ACC112 (cell line): Measurements from ENCODE around the gene PHF20.
A peak's percentile ranks its signal among the peaks of the same experiment; 100 is the strongest.
"Not testable (repeated sequence)": the region's sequence is repeated elsewhere in the genome, so short reads cannot be mapped to it uniquely, and the experiment has no call there.

Experiments used
- H2AFZ ChIP-seq: fragments of 200-600 bp; sonication (generic); one replicate; pipeline ENCODE4 v1.6.0; 2017; ENCODE audit warnings: antibody characterized with exemption, low read length; ENCODE audit not compliant: unreplicated experiment
- H3K27ac ChIP-seq: fragments of 200-600 bp; sonication (generic); 2 replicates; pipeline ENCODE4 v1.5.1; 2014; ENCODE audit warnings: low read depth, mild to moderate bottlenecking, antibody characterized with exemption, low read length, moderate library complexity
- H3K27me3 ChIP-seq: fragments of 200-600 bp; sonication (generic); 2 replicates; pipeline ENCODE4 v1.6.1; 2014; ENCODE audit warnings: mild to moderate bottlenecking, antibody characterized with exemption, low read length, moderate library complexity, mixed read lengths; ENCODE audit not compliant: insufficient read depth
- H3K36me3 ChIP-seq: fragments of 200-600 bp; sonication (generic); 2 replicates; pipeline ENCODE4 v1.6.1; 2016; ENCODE audit warnings: mild to moderate bottlenecking, antibody characterized with exemption, low read length, moderate library complexity, mixed read lengths; ENCODE audit not compliant: insufficient read depth
- H3K4me1 ChIP-seq: fragments of 200-600 bp; sonication (generic); one replicate; pipeline ENCODE4 v1.6.1; 2016; ENCODE audit warnings: low read length, mixed read lengths; ENCODE audit not compliant: insufficient read depth, unreplicated experiment, control insufficient read depth
- H3K4me3 ChIP-seq: fragments of 200-600 bp; sonication (generic); 2 replicates; pipeline ENCODE4 v1.5.1; 2014; ENCODE audit warnings: mild to moderate bottlenecking, low read depth, low read length
- H3K79me2 ChIP-seq: fragments of 200-600 bp; sonication (generic); one replicate; pipeline ENCODE4 v1.6.0; 2016; ENCODE audit warnings: low read length; ENCODE audit not compliant: control insufficient read depth, unreplicated experiment, insufficient read depth

PHF20 gene

GRCh38 chr20:35885212-35885611, 113.4 kb downstream of the PHF20 start:
- no peaks in the 10 kb centered on the region for H3K36me3 ChIP-seq
- H2AFZ ChIP-seq: no peak overlapping the region
- H3K4me1 ChIP-seq: peaks cover 32% of the 10 kb centered on the region
- no peaks in the 10 kb centered on the region for H3K27me3 ChIP-seq
- peaks cover 13% of the 10 kb centered on the region for H3K79me2 ChIP-seq
- no peak overlapping the region for H3K4me3 ChIP-seq
- H3K27ac ChIP-seq: peak overlapping the region; percentile 94

DNA sequence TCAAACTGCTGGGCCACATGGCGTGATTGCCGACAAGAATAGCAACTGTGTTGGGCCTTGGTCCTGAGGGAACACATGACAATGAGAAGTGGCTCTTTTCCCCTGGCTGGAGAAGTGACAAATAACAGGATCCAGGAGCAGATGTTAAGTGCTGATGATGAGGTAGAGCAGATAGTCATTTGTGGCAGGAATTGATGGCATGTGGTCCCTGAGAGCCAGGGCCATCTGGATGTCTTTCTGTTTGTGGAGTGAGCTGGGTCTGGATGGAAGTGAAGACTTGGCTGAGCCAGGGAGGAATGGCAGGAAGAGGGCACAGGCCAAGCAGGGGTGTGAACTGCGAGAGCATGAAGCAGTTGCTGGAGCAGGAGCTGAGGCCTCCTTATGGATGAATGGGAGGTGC, 114.7 kb downstream of the PHF20 start:
- H3K79me2 ChIP-seq: peaks cover 12% of the 10 kb centered on the region
- peaks cover 30% of the 10 kb centered on the region for H3K4me1 ChIP-seq
- no peaks in the 10 kb centered on the region for H3K27me3 ChIP-seq
- no peak overlapping the region for H3K4me3 ChIP-seq
- H3K36me3 ChIP-seq: no peaks in the 10 kb centered on the region
- no peak overlapping the region for H3K27ac ChIP-seq
- H2AFZ ChIP-seq: no peak overlapping the region

DNA sequence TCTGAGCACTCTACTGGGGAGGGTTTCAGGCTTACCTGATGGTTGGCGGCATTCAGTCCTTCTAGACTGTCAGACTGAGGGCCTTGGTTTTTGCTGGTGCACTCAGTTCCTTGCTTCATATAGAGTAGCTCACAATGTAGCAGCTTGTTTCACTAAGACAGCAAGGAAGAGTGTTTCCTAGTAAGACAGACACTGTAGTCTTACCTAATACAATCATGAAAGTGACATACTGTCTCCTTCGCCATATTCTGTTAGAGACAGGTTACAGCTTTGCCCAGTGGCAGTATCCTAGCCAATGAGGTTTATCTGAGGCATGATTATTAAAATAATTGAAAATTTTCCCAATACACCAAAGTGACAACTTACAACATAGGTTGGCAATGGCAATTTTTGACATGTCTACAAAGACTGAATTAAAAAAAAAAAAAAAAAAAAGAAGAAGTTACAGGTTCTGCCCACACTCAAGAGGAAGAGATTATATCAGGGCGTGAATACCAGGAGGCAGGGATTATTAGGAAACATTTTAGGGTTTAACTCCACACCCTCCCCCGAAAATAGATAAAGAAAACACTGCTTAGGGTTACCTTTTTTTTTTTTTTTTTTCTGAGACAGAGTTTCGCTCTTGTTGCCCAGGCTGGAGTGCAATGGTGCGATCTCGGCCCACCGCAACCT, 115.7 kb downstream of the PHF20 start:
- no peak overlapping the region for H3K4me3 ChIP-seq
- peaks cover 12% of the 10 kb centered on the region for H3K79me2 ChIP-seq
- H3K4me1 ChIP-seq: peaks cover 20% of the 10 kb centered on the region
- H3K27me3 ChIP-seq: no peaks in the 10 kb centered on the region
- H3K27ac ChIP-seq: no peak overlapping the region
- no peak overlapping the region for H2AFZ ChIP-seq
- no peaks in the 10 kb centered on the region for H3K36me3 ChIP-seq

- Histone ChIP-seq H3K27ac (no peak overlapping the region), H3K36me3 (no peaks in the 10 kb centered on the region), H3K79me2 (peaks cover 12% of the 10 kb centered on the region), H3K4me3 (no peak overlapping the region), H3K4me1 (peaks cover 10% of the 10 kb centered on the region), H3K27me3 (no peaks in the 10 kb centered on the region), H2AFZ (no peak overlapping the region)
Observed at GRCh38 chr20:35888657-35889056, 116.8 kb downstream of the PHF20 start.

- Histone ChIP-seq H3K27ac (no peak overlapping the region), H3K4me3 (no peak overlapping the region), H2AFZ (no peak overlapping the region), H3K36me3 (peaks cover 6% of the 10 kb centered on the region; the same call in 1 of the 2 replicates), H3K4me1 (no peaks in the 10 kb centered on the region), H3K27me3 (no peaks in the 10 kb centered on the region), H3K79me2 (peaks cover 7% of the 10 kb centered on the region)
Observed at GRCh38 chr20:35891375-35891774, 119.6 kb downstream of the PHF20 start.

DNA sequence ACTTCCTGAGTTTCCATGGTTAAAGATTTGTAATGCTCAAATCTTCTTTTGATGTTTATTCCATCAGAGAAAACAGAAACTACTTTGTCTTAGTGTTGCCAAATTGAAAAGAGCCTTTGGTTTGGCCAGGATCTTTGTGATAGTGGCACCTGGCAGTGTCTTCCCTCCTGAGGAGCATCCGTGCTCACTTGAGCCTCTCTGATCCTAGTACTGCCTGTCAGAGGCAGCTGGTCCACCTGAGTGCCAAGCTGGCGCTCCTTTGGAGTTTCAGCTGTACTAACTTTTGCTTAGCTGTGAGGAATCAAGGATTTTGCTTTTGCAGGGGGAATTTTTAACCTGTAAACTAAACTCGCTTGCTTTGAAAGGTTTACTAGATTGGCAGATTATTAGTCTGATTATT, 121.1 kb downstream of the PHF20 start:
- no peak overlapping the region for H3K27ac ChIP-seq
- no peak overlapping the region for H3K4me3 ChIP-seq
- no peaks in the 10 kb centered on the region for H3K27me3 ChIP-seq
- H3K4me1 ChIP-seq: no peaks in the 10 kb centered on the region
- no peaks in the 10 kb centered on the region for H3K79me2 ChIP-seq
- peaks cover 6% of the 10 kb centered on the region; the same call in 1 of the 2 replicates for H3K36me3 ChIP-seq
- H2AFZ ChIP-seq: no peak overlapping the region

DNA sequence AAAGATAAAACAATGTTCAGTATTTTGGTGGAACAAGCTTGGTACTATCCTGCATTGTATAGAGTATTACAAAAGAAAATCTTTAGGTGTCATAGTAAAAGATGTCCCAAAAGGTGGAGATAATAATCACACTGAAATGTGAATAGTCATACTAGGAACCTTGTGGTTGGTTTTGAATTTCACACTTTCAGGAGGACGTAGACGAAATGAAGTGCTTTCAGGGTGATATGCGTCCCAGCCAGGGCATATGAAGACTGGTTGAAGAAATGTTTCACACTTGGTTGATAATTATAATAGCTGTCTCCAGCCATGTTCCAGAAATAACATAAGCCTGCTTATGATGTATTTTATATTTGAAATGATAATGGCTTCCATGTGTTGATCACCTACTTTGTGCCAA, 122.1 kb downstream of the PHF20 start:
- Histone ChIP-seq H3K4me1 (no peaks in the 10 kb centered on the region), H2AFZ (no peak overlapping the region), H3K36me3 (peaks cover 6% of the 10 kb centered on the region; the same call in 1 of the 2 replicates), H3K79me2 (no peaks in the 10 kb centered on the region), H3K4me3 (no peak overlapping the region), H3K27ac (no peak overlapping the region), H3K27me3 (no peaks in the 10 kb centered on the region)

GRCh38 chr20:35895516-35895915, 123.7 kb downstream of the PHF20 start:
- H3K27me3 ChIP-seq, H3K79me2 ChIP-seq, H3K27ac ChIP-seq, H2AFZ ChIP-seq, H3K4me1 ChIP-seq, H3K4me3 ChIP-seq: not testable (repeated sequence)
- H3K36me3 ChIP-seq: peaks cover 12% of the 10 kb centered on the region

DNA sequence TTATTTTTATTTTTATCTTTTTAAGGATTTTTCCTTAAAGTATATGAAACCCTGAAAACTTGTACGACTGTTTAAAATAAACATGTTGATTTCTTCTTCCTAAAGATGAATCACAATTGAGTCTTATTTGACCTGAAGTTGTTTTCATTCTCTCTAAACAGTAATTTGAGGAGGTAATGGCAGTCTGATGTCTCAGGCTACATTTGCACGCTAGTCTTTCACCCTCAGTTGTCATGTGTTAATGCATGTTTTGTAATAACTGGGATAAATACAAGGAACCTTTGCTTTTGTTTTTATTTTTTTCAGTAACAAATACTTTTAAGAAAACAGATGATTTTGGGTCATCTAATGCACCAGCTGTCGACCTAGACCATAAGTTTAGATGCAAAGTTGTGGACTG, 127.2 kb downstream of the PHF20 start:
- Histone ChIP-seq H3K4me3 (no peak overlapping the region), H3K27me3 (no peaks in the 10 kb centered on the region), H3K36me3 (peaks cover 12% of the 10 kb centered on the region), H3K4me1 (peaks cover 15% of the 10 kb centered on the region), H3K79me2 (peaks cover 7% of the 10 kb centered on the region), H2AFZ (no peak overlapping the region), H3K27ac (no peak overlapping the region)

GRCh38 chr20:35901230-35901629, 129.4 kb downstream of the PHF20 start:
- not testable (repeated sequence) for H3K36me3 ChIP-seq, H2AFZ ChIP-seq, H3K4me3 ChIP-seq, H3K27me3 ChIP-seq, H3K79me2 ChIP-seq
- Histone ChIP-seq H3K4me1 (peaks cover 15% of the 10 kb centered on the region), H3K27ac (peak overlapping the region; percentile 84)

DNA sequence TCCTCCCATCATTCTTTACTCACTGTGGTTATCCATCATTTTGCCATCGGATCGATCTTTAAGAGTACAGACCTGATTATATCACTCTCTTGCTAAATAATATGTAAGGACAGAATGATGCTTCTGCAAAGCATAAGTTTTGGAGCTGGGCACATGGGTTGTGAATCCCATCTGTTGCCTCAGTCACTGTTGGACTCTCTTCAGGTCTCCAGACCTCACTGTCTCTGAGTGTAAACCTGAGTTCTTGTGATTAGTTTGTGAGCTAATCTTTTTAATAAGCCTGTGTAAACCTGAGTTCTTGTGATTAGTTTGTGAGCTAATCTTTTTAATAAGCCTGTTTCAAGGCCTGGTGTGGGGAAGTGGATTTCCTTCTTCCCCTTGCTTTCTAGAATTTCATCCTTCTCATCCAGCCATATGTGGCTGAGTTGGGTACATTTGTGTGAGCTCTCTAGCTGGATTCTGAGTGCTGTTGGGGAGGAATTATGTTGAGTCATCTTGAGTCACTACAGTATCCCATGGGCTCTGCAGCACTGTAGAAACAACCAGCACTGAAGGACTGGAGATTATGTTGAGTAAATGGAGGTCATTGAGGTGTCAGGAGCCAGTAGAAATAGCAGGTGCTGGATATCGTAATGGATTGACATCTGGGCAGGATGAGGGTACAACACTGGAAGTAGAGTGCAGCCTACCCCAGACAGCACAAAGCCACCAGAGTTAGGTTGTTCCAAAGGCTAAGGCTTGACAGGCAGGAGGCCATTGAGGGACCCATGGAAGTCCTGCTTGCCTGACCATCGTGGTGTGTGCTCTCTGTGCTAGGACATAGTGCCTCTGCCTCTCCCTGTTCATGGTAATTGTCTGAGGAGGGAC, 130.1 kb downstream of the PHF20 start:
- Histone ChIP-seq H3K4me1 (peaks cover 15% of the 10 kb centered on the region), H3K4me3 (no peak overlapping the region), H3K36me3 (peaks cover 6% of the 10 kb centered on the region), H3K27ac (peak overlapping the region; percentile 84), H3K27me3 (no peaks in the 10 kb centered on the region), H2AFZ (no peak overlapping the region), H3K79me2 (peaks cover 7% of the 10 kb centered on the region)
